ENCODE data around the gene LIPC.

- TF ChIP-seq RARB (CRISPR knock-in tag; IDR thresholded peaks at IDR 0.05) (no peak), PATZ1 (CRISPR knock-in tag; IDR thresholded peaks at IDR 0.05; ENCODE audit: borderline replicate concordance) (no peak), ZFP3 (CRISPR knock-in tag; IDR thresholded peaks at IDR 0.05) (no peak), CREB5 (CRISPR knock-in tag; IDR thresholded peaks at IDR 0.05; ENCODE audit: low read depth) (no peak), ZNF8 (CRISPR knock-in tag; IDR thresholded peaks at IDR 0.05) (no peak), ARNTL (CRISPR knock-in tag; IDR thresholded peaks at IDR 0.05; ENCODE audit: borderline replicate concordance, low read depth) (no peak), ZFP30 (CRISPR knock-in tag; IDR thresholded peaks at IDR 0.05) (no peak), OSR1 (CRISPR knock-in tag; IDR thresholded peaks at IDR 0.05) (no peak)
These were observed 100.3 kb downstream of the LIPC start for GRCh38 chr15:58532126-58532525.

Data from SK-N-SH treated with all-trans-retinoic acid at 6 μM for 48 hours (cell line).